GM23338 (cell line): ENCODE data around the gene PPM1N. TPM values are rescaled to one million over a fixed set of nuclear protein-coding genes. Genes with fewer than 3 reads are reported as not detected.

ENCODE experiments used
- ATAC-seq: fragments of 200-7000 bp; cut with Tn5 transposase; 3 replicates; pipeline ENCODE4 v1.9.1; 2020
- DNase-seq: peaks from one replicate; pipeline ENCODE4 v3.0.0-alpha.2; 2015; ENCODE audit warnings: low spot score
- H2AFZ ChIP-seq: fragments of 200-600 bp; sonication (generic); 2 replicates; pipeline ENCODE4 v1.8.0; 2016; ENCODE audit warnings: antibody characterized with exemption, mild to moderate bottlenecking, moderate library complexity
- H3F3A ChIP-seq: fragments of 200-600 bp; sonication (generic); replicated peaks from 2 replicates; pipeline ENCODE4 v1.8.0; 2017; ENCODE audit warnings: antibody characterized with exemption, mixed run types, low read depth
- H3K27ac ChIP-seq: fragments of 200-600 bp; sonication (generic); 2 replicates; pipeline ENCODE4 v1.6.1; 2016; ENCODE audit warnings: low read depth
- H3K27me3 ChIP-seq: fragments of 200-600 bp; sonication (generic); 2 replicates; pipeline ENCODE4 v1.8.0; 2016; ENCODE audit warnings: mild to moderate bottlenecking, mixed run types, moderate library complexity; ENCODE audit not compliant: insufficient read depth
- H3K36me3 ChIP-seq: fragments of 200-600 bp; sonication (generic); 2 replicates; pipeline ENCODE4 v1.8.0; 2016; ENCODE audit warnings: mild to moderate bottlenecking; ENCODE audit not compliant: insufficient read depth
- H3K4me1 ChIP-seq: fragments of 200-600 bp; sonication (generic); 2 replicates; pipeline ENCODE4 v1.8.0; 2016; ENCODE audit warnings: mild to moderate bottlenecking, moderate library complexity; ENCODE audit not compliant: insufficient read depth
- H3K4me2 ChIP-seq: fragments of 200-600 bp; sonication (generic); 2 replicates; pipeline ENCODE4 v1.7.1; 2017; ENCODE audit warnings: mixed run types
- H3K4me3 ChIP-seq: fragments of 200-600 bp; sonication (generic); 2 replicates; pipeline ENCODE4 v1.6.1; 2016; ENCODE audit warnings: mixed run types
- H3K79me2 ChIP-seq: fragments of 200-600 bp; sonication (generic); replicated peaks from 2 replicates; pipeline ENCODE4 v1.8.0; 2017; ENCODE audit warnings: mild to moderate bottlenecking; ENCODE audit not compliant: insufficient read depth
- H3K9me2 ChIP-seq: fragments of 200-600 bp; sonication (generic); 2 replicates; pipeline ENCODE4 v1.8.0; 2017; ENCODE audit not compliant: insufficient read depth
- H4K20me1 ChIP-seq: fragments of 200-600 bp; sonication (generic); replicated peaks from 2 replicates; pipeline ENCODE4 v1.8.0; 2017; ENCODE audit warnings: mild to moderate bottlenecking; ENCODE audit not compliant: insufficient read depth
- H3K27ac Mint-ChIP-seq: 2 replicates; pipeline ENCODE4 v1.8.0; 2020; ENCODE audit warnings: inconsistent platforms, mild to moderate bottlenecking, moderate library complexity, mixed read lengths
- H3K27me3 Mint-ChIP-seq: 3 replicates; pipeline ENCODE4 v1.8.0; 2022; ENCODE audit warnings: low read depth, mild to moderate bottlenecking, moderate library complexity, mixed read lengths, inconsistent platforms; ENCODE audit not compliant: insufficient read depth, poor library complexity
- H3K36me3 Mint-ChIP-seq: 3 replicates; pipeline ENCODE4 v1.8.0; 2021; ENCODE audit warnings: low read depth, mild to moderate bottlenecking, inconsistent platforms, moderate library complexity, mixed read lengths
- H3K4me1 Mint-ChIP-seq: 3 replicates; pipeline ENCODE4 v1.8.0; 2020; ENCODE audit warnings: mild to moderate bottlenecking, inconsistent platforms, mixed read lengths
- H3K4me3 Mint-ChIP-seq: 3 replicates; pipeline ENCODE4 v1.8.0; 2021; ENCODE audit warnings: moderate library complexity, mild to moderate bottlenecking, inconsistent platforms, mixed read lengths
- H3K9me3 Mint-ChIP-seq: 3 replicates; pipeline ENCODE4 v1.8.0; 2020; ENCODE audit warnings: moderate library complexity, mild to moderate bottlenecking, inconsistent platforms, mixed read lengths
- CREB1 ChIP-seq: fragments of 250-450 bp; sonication (Bioruptor Pico); IDR thresholded peaks from 2 replicates; pipeline ENCODE4 v1.5.0; 2020; ENCODE audit warnings: low read depth, mild to moderate bottlenecking, moderate library complexity
- CTCF ChIP-seq, 2 experiments: fragments of 200-600 bp in 1 of 2; sonication (generic) in 1 of 2; conservative IDR thresholded peaks; 2 replicates each; pipeline versions ENCODE4 v1.5.1 to v1.6.1; 2016 to 2017; ENCODE audit warnings: antibody characterized with exemption in 2 of 2, low read depth in 2 of 2, mild to moderate bottlenecking in 2 of 2, moderate library complexity in 1 of 2
- ETS1 ChIP-seq: IDR thresholded peaks from 2 replicates; pipeline ENCODE4 v1.6.1; 2016; ENCODE audit warnings: antibody characterized with exemption
- EZH2 ChIP-seq: fragments of 200-600 bp; sonication (generic); IDR thresholded peaks from one replicate; pipeline ENCODE4 v1.8.0; 2017; ENCODE audit warnings: antibody characterized with exemption, mild to moderate bottlenecking, low read depth; ENCODE audit not compliant: unreplicated experiment
- EZH2phosphoT487 ChIP-seq: fragments of 200-600 bp; sonication (generic); IDR thresholded peaks from one replicate; pipeline ENCODE4 v1.8.1; 2018; ENCODE audit warnings: antibody characterized with exemption; ENCODE audit not compliant: unreplicated experiment
- JUNB ChIP-seq: IDR thresholded peaks from one replicate; pipeline ENCODE4 v1.6.1; 2016; ENCODE audit warnings: antibody characterized with exemption; ENCODE audit not compliant: unreplicated experiment
- NANOG ChIP-seq: IDR thresholded peaks from 2 replicates; pipeline ENCODE4 v1.6.1; 2016; ENCODE audit warnings: antibody characterized with exemption, borderline replicate concordance
- POLR2AphosphoS5 ChIP-seq: IDR thresholded peaks from 2 replicates; pipeline ENCODE4 v1.6.1; 2016; ENCODE audit warnings: antibody characterized with exemption, low read depth
- REST ChIP-seq: IDR thresholded peaks from one replicate; pipeline ENCODE4 v1.6.1; 2018; ENCODE audit warnings: antibody characterized with exemption; ENCODE audit not compliant: unreplicated experiment
- STAT1 ChIP-seq: IDR thresholded peaks from one replicate; pipeline ENCODE4 v1.6.1; 2016; ENCODE audit warnings: antibody characterized with exemption; ENCODE audit not compliant: unreplicated experiment
- ZNF114 ChIP-seq: fragments of 250-450 bp; sonication (Bioruptor Pico); IDR thresholded peaks from 2 replicates; pipeline ENCODE4 v1.5.0; 2020; ENCODE audit warnings: mild to moderate bottlenecking, moderate library complexity
- ZNF331 ChIP-seq: fragments of 250-450 bp; sonication (Bioruptor Pico); IDR thresholded peaks from 2 replicates; pipeline ENCODE4 v1.5.0; 2020; ENCODE audit warnings: low read depth, mild to moderate bottlenecking, moderate library complexity
- ZNF462 ChIP-seq: fragments of 250-450 bp; sonication (Bioruptor Pico); IDR thresholded peaks from 2 replicates; pipeline ENCODE4 v1.5.0; 2020; ENCODE audit warnings: mild to moderate bottlenecking, moderate library complexity
- polyA plus RNA-seq: library from polyadenylated mRNA; unstranded; fragments of >200 nt; fragmentation: Nextera tagmentation; extraction: Ambion mirVana; gene quantifications from 2 replicates; pipeline ENCODE4 v1.2.1, GENCODE V29; 2016
- total RNA-seq: library from RNA; depleted of rRNA; stranded (reverse); fragments of >200 nt; shearing (Covaris generic); gene quantifications from 2 replicates; pipeline ENCODE4 v1.2.3, GENCODE V29; 2014

The PPM1N gene
- total and polyA plus RNA-seq, 2 experiments from 2014 or later, result 15.2 to 25.1 TPM

- Mint-ChIP-seq H3K27me3 (peaks cover 31% of the 10 kb centered on the region), H3K4me3 (peak overlapping the region; percentile 78), H3K27ac (no peak overlapping the region), H3K36me3 (peaks cover 43% of the 10 kb centered on the region), H3K4me1 (peaks cover 15% of the 10 kb centered on the region), H3K9me3 (peaks cover 16% of the 10 kb centered on the region)
- peaks cover 32% of the 10 kb centered on the region for H3F3A ChIP-seq
- H3K9me2 ChIP-seq, result no peaks in the 10 kb centered on the region
- H2AFZ ChIP-seq, result peak overlapping the region; percentile 99
- H3K79me2 ChIP-seq, result no peaks in the 10 kb centered on the region
- peak; percentile 38 for DNase-seq
- TF ChIP-seq POLR2AphosphoS5 (no peak), ETS1 (no peak), STAT1 (no peak), EZH2phosphoT487 (no peak), EZH2 (no peak), NANOG (no peak), CREB1 (CRISPR knock-in tag) (no peak), ZNF462 (no peak), ZNF114 (CRISPR knock-in tag) (no peak), CTCF (conservative IDR thresholded peaks at IDR 0.05; ENCODE audit: low read depth in 2 of 2) (no peak), JUNB (no peak), REST (no peak), ZNF331 (CRISPR knock-in tag) (no peak)
- peaks cover 18% of the 10 kb centered on the region for H4K20me1 ChIP-seq
- H3K4me1 ChIP-seq, result peaks cover 7% of the 10 kb centered on the region
- no peak for ATAC-seq
- no peak overlapping the region for H3K27ac ChIP-seq
- H3K36me3 ChIP-seq, result peaks cover 19% of the 10 kb centered on the region
- H3K4me3 ChIP-seq, result peak overlapping the region; percentile 65
- H3K27me3 ChIP-seq, result peaks cover 26% of the 10 kb centered on the region
- H3K4me2 ChIP-seq, result peak overlapping the region; percentile 83
Measured at GRCh38 chr19:45529420-45529785, 31.2 kb downstream of the PPM1N start.
